NCI-H510A (cell line): ENCODE measurements around the gene VSTM2L.

Source experiments
- DNase-seq: peaks from one replicate; lab custom pipeline; 2025; lab: John Stamatoyannopoulos, UW

Gene VSTM2L

GRCh38 chr20:37919389-37920040 is 16.6 kb downstream of the VSTM2L start:
- DNase-seq: no peak

- no peak for DNase-seq
Observed at GRCh38 chr20:37920270-37920669, 17.3 kb downstream of the VSTM2L start.

- DNase-seq: no peak
Observed at GRCh38 chr20:37920679-37921322, 17.9 kb downstream of the VSTM2L start.

- DNase-seq: no peak
Observed at GRCh38 chr20:37921341-37921929, 18.5 kb downstream of the VSTM2L start.

- no peak for DNase-seq
Observed at GRCh38 chr20:37922016-37922415, 19.1 kb downstream of the VSTM2L start.

GRCh38 chr20:37925265-37926165 is 22.6 kb downstream of the VSTM2L start:
- no peak for DNase-seq

- DNase-seq: no peak
Observed at GRCh38 chr20:37926612-37927011, 23.7 kb downstream of the VSTM2L start.

GRCh38 chr20:37927410-37928095 is 24.6 kb downstream of the VSTM2L start:
- no peak for DNase-seq

- DNase-seq: no peak
Observed at GRCh38 chr20:37928996-37929682, 26.2 kb downstream of the VSTM2L start.

GRCh38 chr20:37929683-37930014 is 26.7 kb downstream of the VSTM2L start:
- no peak for DNase-seq

- DNase-seq: no peak
Observed at GRCh38 chr20:37931153-37931922, 28.4 kb downstream of the VSTM2L start.

- no peak for DNase-seq
Observed at GRCh38 chr20:37932074-37932473, 29.1 kb downstream of the VSTM2L start.

GRCh38 chr20:37932919-37933318 is 30.0 kb downstream of the VSTM2L start:
- DNase-seq: no peak

GRCh38 chr20:37933786-37934633 is 31.1 kb downstream of the VSTM2L start:
- no peak for DNase-seq

GRCh38 chr20:37934634-37935375 is 31.9 kb downstream of the VSTM2L start:
- DNase-seq: no peak

- DNase-seq: no peak
Observed at GRCh38 chr20:37935435-37935834, 32.5 kb downstream of the VSTM2L start.

GRCh38 chr20:37936041-37936440 is 33.1 kb downstream of the VSTM2L start:
- no peak for DNase-seq

- no peak for DNase-seq
Observed at GRCh38 chr20:37936451-37936850, 33.5 kb downstream of the VSTM2L start.

- no peak for DNase-seq
Observed at GRCh38 chr20:37937686-37938085, 34.8 kb downstream of the VSTM2L start.
